IMR-90 (cell line): ENCODE data around the gene PRRX1. TPM values are rescaled to one million over a fixed set of nuclear protein-coding genes. Genes with fewer than 3 reads are reported as not detected.

ENCODE experiments used
- ATAC-seq: fragments of 200-7000 bp; cut with Tn5 transposase; 2 replicates; pipeline ENCODE4 v1.9.1; 2020; ENCODE audit warnings: low read depth, mild to moderate bottlenecking, moderate library complexity
- BruUV-seq: library from RNA; stranded (reverse); fragments of 400-500 nt; replicated peaks from 2 replicates; lab custom pipeline; 2021; lab: Mats Ljungman, UMichigan
- CTCF ChIA-PET: fragments of 300-600 bp; formaldehyde crosslinking; extraction: SDS; loops from one replicate; lab custom pipeline; 2021; ENCODE audit warnings: antibody characterized with exemption; lab: Yijun Ruan, JAX
- POLR2A ChIA-PET: fragments of 300-600 bp; sonication (Branson Sonifier 250); formaldehyde crosslinking; loops from one replicate; lab custom pipeline; 2022; ENCODE audit warnings: antibody characterized with exemption; ENCODE audit not compliant: unreplicated experiment; lab: Charles Lee
- DNase-seq: peaks from one replicate; pipeline ENCODE4 v3.0.0; 2013
- H2AFZ ChIP-seq: replicated peaks from 2 replicates; pipeline ENCODE3; 2013; ENCODE audit warnings: low read length, mild to moderate bottlenecking; ENCODE audit not compliant: poor library complexity
- H2AK5ac ChIP-seq: 2 replicates; pipeline ENCODE4 v1.6.1; 2013; ENCODE audit warnings: low read depth, low read length, inconsistent platforms
- H2AK9ac ChIP-seq: replicated peaks from 2 replicates; pipeline ENCODE3; 2013; ENCODE audit warnings: mild to moderate bottlenecking, low read depth, low read length, moderate library complexity; ENCODE audit not compliant: poor library complexity
- H2BK120ac ChIP-seq: 2 replicates; pipeline ENCODE4 v1.6.1; 2013; ENCODE audit warnings: low read depth, low read length, inconsistent platforms
- H2BK15ac ChIP-seq: 3 replicates; pipeline ENCODE4 v1.6.1; 2013; ENCODE audit warnings: low read depth, low read length, inconsistent platforms
- H2BK20ac ChIP-seq: 2 replicates; pipeline ENCODE4 v1.6.1; 2013; ENCODE audit warnings: low read depth, mild to moderate bottlenecking, inconsistent platforms, low read length, moderate library complexity
- H2BK5ac ChIP-seq: 2 replicates; pipeline ENCODE4 v1.6.1; 2013; ENCODE audit warnings: mild to moderate bottlenecking, low read depth, low read length, inconsistent platforms; ENCODE audit not compliant: poor library complexity, severe bottlenecking
- H3K14ac ChIP-seq: replicated peaks from 2 replicates; pipeline ENCODE4 v1.6.1; 2013; ENCODE audit warnings: low read depth, low read length, inconsistent platforms
- H3K18ac ChIP-seq: 2 replicates; pipeline ENCODE4 v1.6.1; 2013; ENCODE audit warnings: low read depth, low read length, control low read depth
- H3K23ac ChIP-seq: 2 replicates; pipeline ENCODE4 v1.6.1; 2013; ENCODE audit warnings: low read depth, low read length, inconsistent platforms
- H3K27ac ChIP-seq: 2 replicates; pipeline ENCODE4 v1.5.1; 2013; ENCODE audit warnings: mild to moderate bottlenecking, control low read depth, low read length; ENCODE audit not compliant: insufficient read depth
- H3K27me3 ChIP-seq: 2 replicates; pipeline ENCODE4 v1.6.1; 2013; ENCODE audit warnings: low read length; ENCODE audit not compliant: control insufficient read depth, insufficient read depth
- H3K36me3 ChIP-seq: 2 replicates; pipeline ENCODE4 v1.6.1; 2013; ENCODE audit warnings: low read length, mixed read lengths; ENCODE audit not compliant: control insufficient read depth, insufficient read depth
- H3K4ac ChIP-seq: 2 replicates; pipeline ENCODE4 v1.6.1; 2013; ENCODE audit warnings: low read depth, low read length, inconsistent platforms
- H3K4me1 ChIP-seq: 2 replicates; pipeline ENCODE4 v1.6.1; 2013; ENCODE audit warnings: low read length, mixed read lengths; ENCODE audit not compliant: control insufficient read depth, insufficient read depth
- H3K4me2 ChIP-seq: 2 replicates; pipeline ENCODE4 v1.6.1; 2013; ENCODE audit warnings: low read depth, mild to moderate bottlenecking, control low read depth, low read length, moderate library complexity
- H3K4me3 ChIP-seq: 2 replicates; pipeline ENCODE4 v1.5.1; 2013; ENCODE audit warnings: low read depth, mild to moderate bottlenecking, control low read depth, low read length, moderate library complexity; ENCODE audit not compliant: insufficient read depth
- H3K56ac ChIP-seq: 2 replicates; pipeline ENCODE4 v1.6.1; 2013; ENCODE audit warnings: low read length, inconsistent platforms; ENCODE audit not compliant: insufficient read depth; ENCODE audit errors: extremely low read depth
- H3K79me1 ChIP-seq, 2 experiments: 2 replicates each; pipeline ENCODE4 v1.6.1; 2013; ENCODE audit warnings: low read length in 2 of 2, inconsistent platforms in 1 of 2, low read depth in 1 of 2
- H3K9ac ChIP-seq: 2 replicates; pipeline ENCODE4 v1.6.1; 2013; ENCODE audit warnings: low read depth, low read length, control low read depth
- H3K9me1 ChIP-seq: 2 replicates; pipeline ENCODE4 v1.6.1; 2013; ENCODE audit warnings: low read length, inconsistent platforms; ENCODE audit not compliant: insufficient read depth
- H3K9me3 ChIP-seq: 2 replicates; pipeline ENCODE4 v1.6.1; 2013; ENCODE audit warnings: low read length; ENCODE audit not compliant: control insufficient read depth, insufficient read depth
- H4K20me1 ChIP-seq: 2 replicates; pipeline ENCODE4 v1.6.1; 2013; ENCODE audit warnings: low read length, inconsistent platforms; ENCODE audit not compliant: insufficient read depth
- H4K5ac ChIP-seq: 2 replicates; pipeline ENCODE4 v1.6.1; 2013; ENCODE audit warnings: mild to moderate bottlenecking, low read depth, low read length, control low read depth
- H4K8ac ChIP-seq, 2 experiments: 2 replicates each; pipeline ENCODE4 v1.6.1; 2013; ENCODE audit warnings: low read depth in 2 of 2, low read length in 2 of 2, control low read depth in 1 of 2, inconsistent platforms in 1 of 2
- H4K91ac ChIP-seq: 2 replicates; pipeline ENCODE4 v1.6.1; 2013; ENCODE audit warnings: low read depth, low read length, inconsistent platforms; ENCODE audit not compliant: insufficient read depth
- RFX5 ChIP-seq: IDR thresholded peaks from 2 replicates; pipeline ENCODE4 v1.8.0; 2012; ENCODE audit warnings: low read depth, mild to moderate bottlenecking, low read length, moderate library complexity
- WGBS, 2 experiments: methylation state at CpG; one replicate each; pipeline versions ENCODE4 v1.1.5 to v1.1.7; 2013; ENCODE audit warnings: missing lambda C conversion rate in 2 of 2; ENCODE audit not compliant: insufficient read length in 1 of 2; ENCODE audit errors: extremely low coverage in 2 of 2; 5-methylcytosine and 5-hydroxymethylcytosine counted together
- dilution Hi-C: fragments of 300-500 bp; cut with HindIII; formaldehyde crosslinking; loops from one replicate; pipeline ENCODE4 v1.14.3; 2018; ENCODE audit warnings: low sequenced_read_pairs; ENCODE audit not compliant: unreplicated experiment
- in situ Hi-C: fragments of 300-500 bp; cut with MboI; formaldehyde crosslinking; loops from 3 replicates; pipeline ENCODE4 v1.14.3; 2019; ENCODE audit warnings: low sequenced_read_pairs, inconsistent platforms, mixed read lengths
- intact Hi-C: fragments of 100-400 bp; cut with micrococcal nuclease; formaldehyde crosslinking; loops from 2 replicates; pipeline ENCODE4 v1.10.0; 2022
- polyA plus RNA-seq, 3 experiments: library from polyadenylated mRNA; depleted of rRNA; stranded (reverse); fragments of >200 nt; gene quantifications; 2 replicates each; pipeline ENCODE4 v1.2.3, GENCODE V29; 2012; ENCODE audit warnings: low replicate concordance in 1 of 3
- total RNA-seq: library from RNA; depleted of rRNA; stranded (reverse); fragments of >200 nt; gene quantifications from 2 replicates; pipeline ENCODE4 v1.2.3, GENCODE V29; 2012

The PRRX1 gene
- total and polyA plus RNA-seq, 2 of the 4 experiments (the other 2 are of a cell fraction), result 50.0 to 65.4 TPM

DNA sequence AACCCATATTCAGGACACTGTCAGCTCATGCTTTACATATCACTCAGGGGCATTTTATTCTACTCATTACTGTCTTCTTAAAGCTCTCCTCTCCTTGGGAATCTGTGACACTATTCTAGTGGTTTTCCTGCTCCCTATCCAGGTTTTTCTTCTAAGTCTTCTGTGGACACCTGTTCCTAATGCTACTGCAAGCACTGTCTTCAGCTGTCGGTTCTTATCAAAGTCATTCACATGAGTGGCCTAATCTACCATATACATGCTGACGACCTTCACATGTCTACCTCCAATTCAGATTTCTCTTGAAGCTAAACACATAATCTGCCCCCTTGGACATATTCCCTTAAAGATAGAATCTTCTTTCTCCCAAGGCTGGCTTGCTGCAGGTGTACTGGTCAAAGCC lies 39.8 kb upstream of the PRRX1 start:
- ChIA-PET POLR2A (no interaction called here), CTCF (interaction anchor here (0.6 to 1.1 kb wide), 2 partner anchors 9 to 13 kb away, joined by 3 read pairs; no protein-coding TSS in a partner anchor)
- Histone ChIP-seq H3K56ac (no peak overlapping the region), H4K5ac (no peak overlapping the region), H3K9ac (no peak overlapping the region), H2AK5ac (no peak overlapping the region), H4K20me1 (no peaks in the 10 kb centered on the region), H2AFZ (no peak overlapping the region), H4K8ac (no peak overlapping the region), H3K23ac (no peak overlapping the region), H2BK5ac (no peak overlapping the region), H3K18ac (no peak overlapping the region), H3K4me1 (no peaks in the 10 kb centered on the region; the same call in 1 of the 2 replicates), H4K91ac (no peak overlapping the region), H2BK120ac (no peak overlapping the region), H3K27ac (no peak overlapping the region), H3K14ac (no peak overlapping the region), H2AK9ac (no peak overlapping the region), H3K27me3 (no peaks in the 10 kb centered on the region), H2BK20ac (peak overlapping the region; percentile 52; the same call in 1 of the 2 replicates), H3K9me3 (peaks cover 13% of the 10 kb centered on the region; the same call in 1 of the 2 replicates), H3K79me1 (no peaks in the 10 kb centered on the region), H3K36me3 (no peaks in the 10 kb centered on the region), H3K9me1 (no peaks in the 10 kb centered on the region), H3K4ac (no peak overlapping the region), H3K4me3 (no peak overlapping the region), H3K4me2 (no peak overlapping the region), H2BK15ac (peak overlapping the region; percentile 59; the same call in 2 of the 3 replicates)
- TF ChIP-seq RFX5, result no peak
- 79% methylated on average over 2 of the region's 2 CpGs; no CpG with 5 or more reads in 1 of the 2 experiments for WGBS, 2 experiments
- in situ Hi-C loops, result no loop called here
- no peak for ATAC-seq
- intact Hi-C loops, result no loop called here
- dilution Hi-C loops, result no loop called here
- BruUV-seq, result no TSS peak
- no peak for DNase-seq
